Measurements from ENCODE around the gene UBAC1.

UBAC1 gene

GRCh38 chr9:135885100-135885853 lies 75.9 kb downstream of the UBAC1 start:
- Histone ChIP-seq H3K9ac (ENCODE audit: low read depth, low read length) (no peak overlapping the region), H3K4me1 (ENCODE audit: insufficient read depth, low read length) (peaks cover 49% of the 10 kb centered on the region; the same call in 1 of the 2 replicates), H3K9me3 (ENCODE audit: control insufficient read depth, insufficient read depth, low read length) (no peaks in the 10 kb centered on the region), H3K36me3 (ENCODE audit: insufficient read depth, low read length) (no peaks in the 10 kb centered on the region)

- no peaks in the 10 kb centered on the region for H3K36me3 ChIP-seq (ENCODE audit: insufficient read depth, low read length)
- H3K4me1 ChIP-seq (ENCODE audit: insufficient read depth, low read length) = peaks cover 43% of the 10 kb centered on the region; the same call in 1 of the 2 replicates
- H3K9me3 ChIP-seq (ENCODE audit: control insufficient read depth, insufficient read depth, low read length) = no peaks in the 10 kb centered on the region
- no peak overlapping the region for H3K9ac ChIP-seq (ENCODE audit: low read depth, low read length)
Observed at GRCh38 chr9:135884328-135885035, 76.7 kb downstream of the UBAC1 start.

- Histone ChIP-seq H3K9ac (ENCODE audit: low read depth, low read length) (no peak overlapping the region), H3K4me1 (ENCODE audit: insufficient read depth, low read length) (peaks cover 40% of the 10 kb centered on the region), H3K36me3 (ENCODE audit: insufficient read depth, low read length) (no peaks in the 10 kb centered on the region), H3K9me3 (ENCODE audit: control insufficient read depth, insufficient read depth, low read length) (no peaks in the 10 kb centered on the region)
Observed at GRCh38 chr9:135883410-135884089, 77.6 kb downstream of the UBAC1 start.
